Measurements from ENCODE around the gene GABRG1. TPM values are rescaled to one million over a fixed set of nuclear protein-coding genes. Genes with fewer than 3 reads are reported as not detected.

The GABRG1 gene
- not detected in 2 replicates for total RNA-seq

GRCh38 chr4:46123913-46124755 lies at the start of gene GABRG1:
Gene GABRG1, minus strand, starts transcription at chr4:46124054. Its CDS starts 141 bp downstream, at chr4:46123913.

All from nasal cavity respiratory epithelium epithelial cell of viscerocranial mucosa (primary cell).